Tibial nerve (tissue), 4 donors: ENCODE results near the gene RHAG. TPM values are rescaled to one million over a fixed set of nuclear protein-coding genes. Genes with fewer than 3 reads are reported as not detected.

Experiments used
- DNase-seq, 2 donors: peaks; one replicate each; pipeline ENCODE4 v3.0.0-alpha.2; 2019; ENCODE audit warnings: low spot score in 2 of 2
- H3K27ac ChIP-seq, 4 donors: fragments of 200-600 bp; sonication (generic) in 3 of 4; one replicate each; pipeline ENCODE4 v1.5.1; 2017 to 2019; ENCODE audit warnings: mild to moderate bottlenecking in 1 of 4
- H3K27me3 ChIP-seq, 2 donors: fragments of 200-600 bp; sonication (generic) in 1 of 2; one replicate each; pipeline versions ENCODE4 v1.5.1 to v1.6.0; 2017 to 2019
- H3K36me3 ChIP-seq, 3 donors: fragments of 200-600 bp; sonication (generic); one replicate each; pipeline ENCODE4 v1.5.1; 2018 to 2019
- H3K4me1 ChIP-seq, 4 donors: fragments of 200-600 bp; sonication (generic) in 3 of 4; one replicate each; pipeline ENCODE4 v1.5.1; 2017 to 2019
- H3K4me3 ChIP-seq, 4 donors: fragments of 200-600 bp; sonication (generic) in 3 of 4; one replicate each; pipeline ENCODE4 v1.5.1; 2017 to 2019; ENCODE audit warnings: mild to moderate bottlenecking in 1 of 4, moderate library complexity in 1 of 4
- H3K9me3 ChIP-seq, 4 donors: fragments of 200-600 bp; sonication (generic) in 3 of 4; one replicate each; pipeline ENCODE4 v1.5.1; 2017 to 2019
- EP300 ChIP-seq, 2 donors: sonication (generic); formaldehyde crosslinking; IDR thresholded peaks; one replicate each; pipeline ENCODE4 v1.6.1; 2017; ENCODE audit warnings: antibody characterized with exemption in 2 of 2, mild to moderate bottlenecking in 1 of 2
- POLR2A ChIP-seq, 2 donors: fragments of 450-650 bp; IDR thresholded peaks; one replicate each; pipeline ENCODE4 v1.6.1; 2017; ENCODE audit warnings: antibody characterized with exemption in 2 of 2, mild to moderate bottlenecking in 2 of 2, moderate library complexity in 2 of 2
- WGBS, 2 donors: methylation state at CpG; one replicate each; pipeline ENCODE4 v1.1.5; 2018; 5-methylcytosine and 5-hydroxymethylcytosine counted together
- total RNA-seq, 4 donors: library from RNA; depleted of rRNA; stranded (reverse); fragments of >200 nt; gene quantifications; one replicate each; pipeline ENCODE4 v1.1.0, GENCODE V29; 2016
- TF ChIP-seq, protein P1 (sequence below), 5 experiments: fragments of 200-600 bp in 3 of 5; fragments of 450-650 bp in 2 of 5; sonication (generic) in 3 of 5; IDR thresholded peaks; one replicate each; pipeline ENCODE4 v1.5.1; 2016 to 2019; ENCODE audit warnings: antibody characterized with exemption in 5 of 5, mild to moderate bottlenecking in 3 of 5, moderate library complexity in 2 of 5

The RHAG gene
- total RNA-seq, 4 donors from 2014 or later: 0.59 to 2.7 (median 2.1) TPM

DNA sequence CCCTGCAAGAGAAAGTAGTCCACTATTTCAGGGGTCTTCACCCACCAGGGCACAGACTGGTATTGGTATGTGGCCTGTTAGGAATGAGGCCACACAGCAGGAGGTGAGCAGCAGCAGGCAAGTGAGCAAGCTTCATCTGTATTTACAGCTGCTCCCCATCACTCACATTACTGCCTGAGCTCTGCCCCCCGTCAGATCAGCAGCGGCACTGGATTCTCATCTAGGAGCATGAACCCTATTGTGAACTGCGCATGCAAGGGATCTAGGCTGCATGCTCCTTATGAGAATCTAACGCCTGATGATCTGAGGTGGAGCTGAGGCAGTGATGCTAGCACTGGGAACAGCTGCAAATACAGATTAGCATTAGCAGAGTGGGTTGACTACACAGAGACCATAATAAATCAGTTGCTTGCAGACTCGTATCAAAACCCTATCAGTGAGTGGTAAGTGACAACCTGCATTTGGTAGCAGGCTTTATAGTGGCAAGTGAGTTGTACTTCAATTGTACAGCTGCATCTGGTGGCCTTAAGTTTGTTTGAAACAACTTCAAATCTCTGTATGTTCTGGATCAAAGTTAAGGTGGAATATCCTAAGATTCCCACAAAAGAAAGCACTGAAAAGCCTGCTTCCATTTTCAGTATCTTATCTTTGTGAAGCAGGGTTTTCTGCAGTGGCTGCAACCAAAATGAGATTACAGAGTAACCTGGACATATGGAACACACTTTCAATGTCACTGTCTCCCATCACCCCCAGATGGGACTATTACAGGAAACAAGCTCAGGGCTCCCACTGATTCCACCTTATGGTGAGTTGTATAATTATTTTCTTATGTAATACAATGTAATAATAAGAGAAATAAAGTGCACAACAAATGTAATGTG, 73.4 kb downstream of the RHAG start:
- no peak overlapping the region for H3K4me3 ChIP-seq
- DNase-seq: no peak
- TF ChIP-seq POLR2A (IDR thresholded peaks at IDR 0.05) (no peak), EP300 (IDR thresholded peaks at IDR 0.05) (no peak)
- TF ChIP-seq, protein P1, sequence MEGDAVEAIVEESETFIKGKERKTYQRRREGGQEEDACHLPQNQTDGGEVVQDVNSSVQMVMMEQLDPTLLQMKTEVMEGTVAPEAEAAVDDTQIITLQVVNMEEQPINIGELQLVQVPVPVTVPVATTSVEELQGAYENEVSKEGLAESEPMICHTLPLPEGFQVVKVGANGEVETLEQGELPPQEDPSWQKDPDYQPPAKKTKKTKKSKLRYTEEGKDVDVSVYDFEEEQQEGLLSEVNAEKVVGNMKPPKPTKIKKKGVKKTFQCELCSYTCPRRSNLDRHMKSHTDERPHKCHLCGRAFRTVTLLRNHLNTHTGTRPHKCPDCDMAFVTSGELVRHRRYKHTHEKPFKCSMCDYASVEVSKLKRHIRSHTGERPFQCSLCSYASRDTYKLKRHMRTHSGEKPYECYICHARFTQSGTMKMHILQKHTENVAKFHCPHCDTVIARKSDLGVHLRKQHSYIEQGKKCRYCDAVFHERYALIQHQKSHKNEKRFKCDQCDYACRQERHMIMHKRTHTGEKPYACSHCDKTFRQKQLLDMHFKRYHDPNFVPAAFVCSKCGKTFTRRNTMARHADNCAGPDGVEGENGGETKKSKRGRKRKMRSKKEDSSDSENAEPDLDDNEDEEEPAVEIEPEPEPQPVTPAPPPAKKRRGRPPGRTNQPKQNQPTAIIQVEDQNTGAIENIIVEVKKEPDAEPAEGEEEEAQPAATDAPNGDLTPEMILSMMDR (IDR thresholded peaks at IDR 0.05): no peak
- no peaks in the 10 kb centered on the region for H3K36me3 ChIP-seq
- H3K27me3 ChIP-seq: peaks cover 0 to 6% of the 10 kb centered on the region in 2 donors
- no peak overlapping the region for H3K27ac ChIP-seq
- peaks cover 0 to 9% (median 0%) of the 10 kb centered on the region in 4 donors for H3K9me3 ChIP-seq
- no peaks in the 10 kb centered on the region for H3K4me1 ChIP-seq
- 71 to 81% methylated on average over 5 of the region's 5 CpGs for WGBS, 2 donors

DNA sequence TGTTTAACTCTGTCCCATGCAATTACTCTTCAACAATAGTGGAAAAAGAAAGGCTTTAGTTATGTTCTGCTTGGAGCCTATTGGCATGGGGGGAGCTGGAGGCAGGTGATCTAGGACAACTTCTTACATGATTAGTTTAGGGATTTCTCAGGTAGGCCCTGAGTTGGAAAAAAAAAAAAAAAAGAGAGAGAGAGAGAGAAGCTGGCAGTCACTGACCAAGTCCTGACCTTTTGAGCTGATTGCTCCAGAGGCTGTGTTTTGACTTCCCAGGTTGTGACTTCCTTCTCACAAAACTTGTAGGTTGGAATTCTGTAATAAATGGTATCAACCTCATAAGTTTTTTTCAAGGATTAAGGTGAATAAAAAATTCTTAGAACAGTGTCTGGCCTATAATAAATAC, 78.4 kb downstream of the RHAG start:
- Histone ChIP-seq H3K4me1 (no peaks in the 10 kb centered on the region), H3K9me3 (no peaks in the 10 kb centered on the region), H3K27me3 (peaks cover 0 to 2% of the 10 kb centered on the region in 2 donors), H3K36me3 (no peaks in the 10 kb centered on the region), H3K27ac (no peak overlapping the region), H3K4me3 (no peak overlapping the region)
- DNase-seq: no peak
- TF ChIP-seq POLR2A (IDR thresholded peaks at IDR 0.05): no peak
- TF ChIP-seq, protein P1 (IDR thresholded peaks at IDR 0.05): no peak
- no peak for TF ChIP-seq EP300 (IDR thresholded peaks at IDR 0.05)

DNA sequence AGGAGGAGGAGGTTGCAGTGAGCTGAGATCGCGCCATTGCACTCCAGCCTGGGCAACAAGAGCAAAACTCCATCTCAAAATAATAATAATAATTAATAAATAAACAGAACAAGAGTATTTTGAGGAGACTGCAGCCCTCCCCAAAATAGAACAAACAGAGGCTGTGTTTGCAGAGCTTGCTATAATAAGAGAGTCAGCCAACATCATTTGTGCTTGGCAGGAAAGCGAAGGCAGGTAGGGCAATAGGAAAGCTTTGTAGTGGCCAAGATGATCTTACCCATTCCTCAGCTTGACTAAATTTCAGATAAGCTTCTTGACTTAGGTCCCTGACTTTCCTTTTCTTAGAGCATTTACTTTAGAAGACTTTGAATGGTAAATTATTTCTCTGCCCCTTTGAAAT, 79.5 kb downstream of the RHAG start:
- Histone ChIP-seq H3K4me1 (no peaks in the 10 kb centered on the region), H3K27ac (no peak overlapping the region), H3K36me3 (no peaks in the 10 kb centered on the region), H3K27me3 (no peaks in the 10 kb centered on the region), H3K9me3 (no peaks in the 10 kb centered on the region), H3K4me3 (no peak overlapping the region)
- no peak for TF ChIP-seq EP300 (IDR thresholded peaks at IDR 0.05)
- TF ChIP-seq POLR2A (IDR thresholded peaks at IDR 0.05): no peak
- TF ChIP-seq, protein P1 (IDR thresholded peaks at IDR 0.05): no peak
- 78 to 86% methylated on average over 3 of the region's 3 CpGs for WGBS, 2 donors
- DNase-seq: no peak

DNA sequence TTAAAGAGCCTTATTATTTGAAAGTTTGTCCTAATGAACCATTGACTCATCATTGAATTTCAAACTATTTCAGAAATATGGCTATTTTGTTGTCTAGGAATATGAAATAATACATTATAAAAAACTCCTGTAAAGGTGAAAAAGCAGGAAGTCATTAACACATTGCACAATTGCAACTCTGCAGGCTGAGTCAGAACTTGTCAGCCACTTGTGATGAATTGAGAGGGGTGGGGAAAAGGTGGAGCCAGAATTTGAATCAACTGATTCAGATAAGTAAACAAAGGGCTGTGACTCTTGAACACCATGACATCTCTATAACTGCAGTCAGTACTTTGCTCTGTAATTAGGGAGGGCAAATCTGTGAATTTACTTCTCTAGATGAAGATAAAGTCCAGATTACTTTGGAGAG, 80.2 kb downstream of the RHAG start:
- no peak for DNase-seq

DNA sequence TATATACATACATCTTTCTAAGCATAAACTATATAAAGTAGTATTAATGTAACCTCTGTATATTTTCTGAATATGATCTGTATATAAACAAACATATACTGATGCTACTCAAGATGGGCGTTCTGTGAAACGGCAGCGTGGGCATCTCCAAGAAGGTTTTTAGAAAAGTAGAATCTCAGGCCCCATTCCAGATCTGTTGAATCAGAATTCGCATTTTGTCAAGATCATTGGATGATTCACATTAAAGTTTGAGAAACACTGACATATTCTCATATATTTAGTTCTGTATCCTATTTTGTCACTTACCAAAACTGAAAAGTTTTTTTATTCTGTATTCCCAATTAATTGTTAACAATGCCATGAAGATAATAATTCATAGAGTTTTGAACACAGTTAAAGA, 80.7 kb downstream of the RHAG start:
- H3K36me3 ChIP-seq: no peaks in the 10 kb centered on the region
- TF ChIP-seq, protein P1 (IDR thresholded peaks at IDR 0.05): no peak
- TF ChIP-seq EP300 (IDR thresholded peaks at IDR 0.05): no peak
- H3K4me1 ChIP-seq: peaks cover 0 to 10% (median 0%) of the 10 kb centered on the region in 4 donors
- H3K9me3 ChIP-seq: no peaks in the 10 kb centered on the region
- WGBS, 2 donors: 68 to 70% methylated on average over 4 of the region's 4 CpGs
- H3K27ac ChIP-seq: no peak overlapping the region
- no peak for DNase-seq
- H3K27me3 ChIP-seq: peaks cover 0 to 5% of the 10 kb centered on the region in 2 donors
- H3K4me3 ChIP-seq: no peak overlapping the region

More for the DNA sequence above, 80.2 kb downstream of the RHAG start:
- TF ChIP-seq, protein P1 (IDR thresholded peaks at IDR 0.05): no peak
- TF ChIP-seq POLR2A (IDR thresholded peaks at IDR 0.05) (no peak), EP300 (IDR thresholded peaks at IDR 0.05) (no peak)
- Histone ChIP-seq H3K27me3 (peaks cover 0 to under 1% of the 10 kb centered on the region in 2 donors), H3K9me3 (no peaks in the 10 kb centered on the region), H3K4me3 (no peak overlapping the region), H3K4me1 (peaks cover 0 to 5% (median 0%) of the 10 kb centered on the region in 4 donors), H3K27ac (no peak overlapping the region), H3K36me3 (no peaks in the 10 kb centered on the region)
